ENCODE results near the gene PABPN1L. TPM values are rescaled to one million over a fixed set of nuclear protein-coding genes. Genes with fewer than 3 reads are reported as not detected.

PABPN1L gene
- polyA plus RNA-seq, 12 donors: 0.47 TPM; not detected in 11

GRCh38 chr16:88884569-88885271 lies 18.3 kb upstream of the PABPN1L start:
- DNase-seq: no peak

GRCh38 chr16:88883946-88884345 lies 17.5 kb upstream of the PABPN1L start:
- DNase-seq: no peak

- DNase-seq: no peak
Observed at GRCh38 chr16:88883117-88883895, 16.8 kb upstream of the PABPN1L start.

- no peak for DNase-seq
Observed at GRCh38 chr16:88882358-88883030, 16.0 kb upstream of the PABPN1L start.

GRCh38 chr16:88881675-88882357 lies 15.4 kb upstream of the PABPN1L start:
- no peak for DNase-seq

GRCh38 chr16:88881007-88881615 lies 14.7 kb upstream of the PABPN1L start:
- DNase-seq: no peak

GRCh38 chr16:88880226-88881006 lies 14.0 kb upstream of the PABPN1L start:
- DNase-seq: no peak

GRCh38 chr16:88879788-88880055 lies 13.3 kb upstream of the PABPN1L start:
- no peak for DNase-seq

GRCh38 chr16:88878967-88879787 lies 12.7 kb upstream of the PABPN1L start:
- DNase-seq: no peak

GRCh38 chr16:88878356-88878755 lies 11.9 kb upstream of the PABPN1L start:
- no peak for DNase-seq

GRCh38 chr16:88877564-88878289 lies 11.3 kb upstream of the PABPN1L start:
- DNase-seq: no peak

GRCh38 chr16:88876942-88877526 lies 10.6 kb upstream of the PABPN1L start:
- no peak for DNase-seq

- no peak for DNase-seq
Observed at GRCh38 chr16:88875703-88876234, 9.3 kb upstream of the PABPN1L start.

- DNase-seq: no peak
Observed at GRCh38 chr16:88874938-88875599, 8.6 kb upstream of the PABPN1L start.

GRCh38 chr16:88872650-88873331 lies 6.3 kb upstream of the PABPN1L start:
- no peak for DNase-seq

- DNase-seq: no peak
Observed at GRCh38 chr16:88871730-88872416, 5.4 kb upstream of the PABPN1L start.

GRCh38 chr16:88871349-88871702 lies 4.9 kb upstream of the PABPN1L start:
- no peak for DNase-seq
